Immature natural killer cell (primary cell): ENCODE results near the gene STARD4. TPM values are rescaled to one million over a fixed set of nuclear protein-coding genes. Genes with fewer than 3 reads are reported as not detected.

ENCODE experiments used
- DNase-seq, 3 donors: peaks; one replicate each; pipeline ENCODE4 v3.0.0; 2022; ENCODE audit warnings: mixed read lengths in 1 of 3
- H3K27ac Mint-ChIP-seq, 6 donors: one replicate each; pipeline ENCODE4 v1.8.0; 2020; ENCODE audit warnings: mixed read lengths in 6 of 6, mild to moderate bottlenecking in 5 of 6, inconsistent platforms in 4 of 6, moderate library complexity in 3 of 6
- H3K27me3 Mint-ChIP-seq, 3 donors: one replicate each; pipeline ENCODE4 v1.8.0; 2020 to 2021; ENCODE audit warnings: low read depth in 3 of 3, mild to moderate bottlenecking in 3 of 3, mixed read lengths in 3 of 3, moderate library complexity in 3 of 3, inconsistent platforms in 1 of 3
- H3K36me3 Mint-ChIP-seq, 3 donors: one replicate each; pipeline ENCODE4 v1.8.0; 2020; ENCODE audit warnings: mixed read lengths in 3 of 3, inconsistent platforms in 2 of 3, mild to moderate bottlenecking in 2 of 3
- H3K4me1 Mint-ChIP-seq, 2 donors: one replicate each; pipeline ENCODE4 v1.8.0; 2020; ENCODE audit warnings: inconsistent platforms in 2 of 2, mild to moderate bottlenecking in 2 of 2, mixed read lengths in 2 of 2, moderate library complexity in 1 of 2
- H3K4me3 Mint-ChIP-seq, 5 donors: one replicate each; pipeline ENCODE4 v1.8.0; 2020; ENCODE audit warnings: mild to moderate bottlenecking in 5 of 5, mixed read lengths in 5 of 5, inconsistent platforms in 3 of 5, moderate library complexity in 3 of 5
- H3K9me3 Mint-ChIP-seq, 6 donors: one replicate each; pipeline ENCODE4 v1.8.0; 2020; ENCODE audit warnings: mild to moderate bottlenecking in 6 of 6, mixed read lengths in 6 of 6, inconsistent platforms in 4 of 6, moderate library complexity in 3 of 6
- polyA plus RNA-seq, 3 donors: library from polyadenylated mRNA; unstranded; fragments of 300-500 nt; fragmentation: Illumina TruSeq; gene quantifications; one replicate each; pipeline ENCODE4 v1.2.3, GENCODE V29; 2021

Gene STARD4
- polyA plus RNA-seq, 3 donors from 2014 or later: 8.8 to 12.8 (median 11.8) TPM

DNA sequence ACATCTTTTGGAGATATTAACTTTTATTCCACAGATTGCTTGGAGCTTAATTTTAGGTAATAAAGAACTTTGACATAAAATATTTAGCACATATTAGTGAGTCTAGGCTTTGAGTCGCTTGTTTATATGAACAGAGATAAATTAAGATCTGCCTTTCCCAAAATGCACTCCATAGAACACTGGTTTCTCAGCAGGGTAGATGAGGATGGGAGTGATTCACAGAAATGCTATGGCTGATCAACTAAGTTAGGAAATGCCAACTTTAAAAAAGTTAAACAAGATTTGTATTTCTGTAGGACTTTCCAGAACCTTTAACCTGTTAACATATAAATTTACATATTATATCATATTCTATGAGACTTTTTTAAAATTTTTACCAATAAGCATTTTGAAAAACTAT, 65.2 kb downstream of the STARD4 start:
- no peaks in the 10 kb centered on the region for H3K4me1 Mint-ChIP-seq
- H3K9me3 Mint-ChIP-seq: peaks cover 0 to 4% (median 0%) of the 10 kb centered on the region in 6 donors
- H3K4me3 Mint-ChIP-seq: no peak overlapping the region
- no peak for DNase-seq
- no peaks in the 10 kb centered on the region for H3K36me3 Mint-ChIP-seq
- no peak overlapping the region for H3K27ac Mint-ChIP-seq
- H3K27me3 Mint-ChIP-seq: peaks cover 0 to 4% (median 2%) of the 10 kb centered on the region in 3 donors

Other genes with a start within 250 kb of the STARD4 start
- 10 to 100 TPM; 12.5 to 20.2 (median 17.6) TPM for gene NREP, start 244.7 kb upstream of the STARD4 start, polyA plus RNA-seq